Measurements from ENCODE around the gene PCMT1. TPM values are rescaled to one million over a fixed set of nuclear protein-coding genes. Genes with fewer than 3 reads are reported as not detected.

Gene PCMT1
- total and polyA plus RNA-seq, 2 donors (not counting 1 experiment from before 2014, with no cell fraction given): 30.3 to 46.4 TPM

- Histone ChIP-seq H3K27ac (ENCODE audit: low read length in 2 of 2) (no peak overlapping the region), H3K4me2 (replicated peaks; ENCODE audit: low read depth, low read length, poor library complexity, severe bottlenecking) (no peak overlapping the region), H3K4me1 (ENCODE audit: control insufficient read depth in 2 of 2, insufficient read depth in 2 of 2, low read length in 2 of 2) (peaks cover 5 to 8% of the 10 kb centered on the region in 2 donors), H4K20me1 (ENCODE audit: control insufficient read depth, insufficient read depth, low read length, poor library complexity, severe bottlenecking) (no peaks in the 10 kb centered on the region), H3K9me3 (ENCODE audit: control extremely low read depth in 1 of 3, control insufficient read depth in 2 of 3, insufficient read depth in 1 of 3, low read length in 2 of 3) (peaks cover 0 to 6% (median 0%) of the 10 kb centered on the region in 3 donors), H2AFZ (ENCODE audit: insufficient read depth, low read depth, low read length, poor library complexity, severe bottlenecking) (no peak overlapping the region), H3K79me2 (ENCODE audit: control insufficient read depth, insufficient read depth, low read length) (no peaks in the 10 kb centered on the region), H3K36me3 (replicated peaks in 1 of 2; ENCODE audit: control extremely low read depth in 1 of 2, control insufficient read depth in 1 of 2, extremely low read depth in 1 of 2, insufficient read depth in 2 of 2, low read length in 1 of 2) (no peaks in the 10 kb centered on the region), H3K27me3 (replicated peaks in 1 of 4; ENCODE audit: control extremely low read depth in 1 of 4, control insufficient read depth in 3 of 4, insufficient read depth in 4 of 4, low read length in 3 of 4) (peaks cover 2 to 30% (median 17%) of the 10 kb centered on the region in 4 experiments), H3K9ac (ENCODE audit: low read length) (no peak overlapping the region), H3K4me3 (ENCODE audit: control extremely low read depth in 1 of 5, extremely low read depth in 1 of 5, insufficient read depth in 1 of 5, low read depth in 2 of 5, low read length in 4 of 5) (no peak overlapping the region)
- WGBS (ENCODE audit: insufficient coverage): 100% methylated on average over 2 of the region's 5 CpGs
- Mint-ChIP-seq H3K4me1 (peaks cover 12% of the 10 kb centered on the region), H3K27ac (no peak overlapping the region), H3K27me3 (peaks cover 23% of the 10 kb centered on the region), H3K4me3 (no peak overlapping the region), H3K9me3 (ENCODE audit: insufficient read depth) (no peaks in the 10 kb centered on the region)
- DNase-seq: no peak
- ATAC-seq (ENCODE audit: low read depth): no peak
- intact Hi-C loops (cut with micrococcal nuclease): no loop called here
- no peak for TF ChIP-seq CTCF (IDR thresholded peaks at IDR 0.05)
- TF ChIP-seq EZH2 (IDR thresholded peaks at IDR 0.05; ENCODE audit: borderline replicate concordance, insufficient read depth, low read depth, low read length, poor library complexity, severe bottlenecking): no peak
- ChIA-PET POLR2A (no interaction called here), CTCF (no interaction called here)
These were observed 108.0 kb downstream of the PCMT1 start for GRCh38 chr6:149857541-149857940.

- Histone ChIP-seq H3K79me2 (ENCODE audit: control insufficient read depth, insufficient read depth, low read length) (no peaks in the 10 kb centered on the region), H4K20me1 (ENCODE audit: control insufficient read depth, insufficient read depth, low read length, poor library complexity, severe bottlenecking) (no peaks in the 10 kb centered on the region), H3K27me3 (replicated peaks in 1 of 4; ENCODE audit: control extremely low read depth in 1 of 4, control insufficient read depth in 3 of 4, insufficient read depth in 4 of 4, low read length in 3 of 4) (peaks cover 2 to 32% (median 20%) of the 10 kb centered on the region in 4 experiments), H3K4me2 (replicated peaks; ENCODE audit: low read depth, low read length, poor library complexity, severe bottlenecking) (no peak overlapping the region), H3K36me3 (replicated peaks in 1 of 2; ENCODE audit: control extremely low read depth in 1 of 2, control insufficient read depth in 1 of 2, extremely low read depth in 1 of 2, insufficient read depth in 2 of 2, low read length in 1 of 2) (no peaks in the 10 kb centered on the region), H3K9ac (ENCODE audit: low read length) (no peak overlapping the region), H3K4me1 (ENCODE audit: control insufficient read depth in 2 of 2, insufficient read depth in 2 of 2, low read length in 2 of 2) (peaks cover 7 to 11% of the 10 kb centered on the region in 2 donors), H3K9me3 (ENCODE audit: control extremely low read depth in 1 of 3, control insufficient read depth in 2 of 3, insufficient read depth in 1 of 3, low read length in 2 of 3) (peaks cover 0 to 6% (median 0%) of the 10 kb centered on the region in 3 donors), H2AFZ (ENCODE audit: insufficient read depth, low read depth, low read length, poor library complexity, severe bottlenecking) (no peak overlapping the region), H3K4me3 (ENCODE audit: control extremely low read depth in 1 of 5, extremely low read depth in 1 of 5, insufficient read depth in 1 of 5, low read depth in 2 of 5, low read length in 4 of 5) (no peak overlapping the region), H3K27ac (ENCODE audit: low read length in 2 of 2) (no peak overlapping the region)
- POLR2A ChIA-PET: no interaction called here
- H3K27ac Mint-ChIP-seq: no peak overlapping the region
- 100% methylated on average over 2 of the region's 7 CpGs for WGBS (ENCODE audit: insufficient coverage)
- CTCF ChIA-PET: no interaction called here
- no peaks in the 10 kb centered on the region for H3K9me3 Mint-ChIP-seq (ENCODE audit: insufficient read depth)
- peaks cover 28% of the 10 kb centered on the region for H3K27me3 Mint-ChIP-seq
- TF ChIP-seq EZH2 (IDR thresholded peaks at IDR 0.05; ENCODE audit: borderline replicate concordance, insufficient read depth, low read depth, low read length, poor library complexity, severe bottlenecking): no peak
- TF ChIP-seq CTCF (IDR thresholded peaks at IDR 0.05): no peak
- H3K4me1 Mint-ChIP-seq: peaks cover 11% of the 10 kb centered on the region
- DNase-seq: no peak
- no peak for ATAC-seq (ENCODE audit: low read depth)
- H3K4me3 Mint-ChIP-seq: no peak overlapping the region
- intact Hi-C loops (cut with micrococcal nuclease): no loop called here
These were observed 109.8 kb downstream of the PCMT1 start for GRCh38 chr6:149859368-149859767.
